Measurements from ENCODE around the gene OR5AR1.

The OR5AR1 gene

GRCh38 chr11:56706486-56706885 is 43.0 kb downstream of the OR5AR1 start:
- TF ChIP-seq CTCF (IDR thresholded peaks at IDR 0.05): no peak

GRCh38 chr11:56714206-56714605 is 50.7 kb downstream of the OR5AR1 start:
- TF ChIP-seq CTCF (IDR thresholded peaks at IDR 0.05): no peak
